RWPE1 (cell line): ENCODE results near the gene SPATA7.

Source experiments
- CTCF ChIA-PET: fragments of 350-600 bp; sonication (Branson Sonifier 250); formaldehyde crosslinking; extraction: SDS; loops from one replicate; lab custom pipeline; 2021; lab: Yijun Ruan, JAX
- POLR2A ChIA-PET: fragments of 400-600 bp; formaldehyde crosslinking; extraction: SDS; loops from one replicate; lab custom pipeline; 2020; ENCODE audit warnings: antibody characterized with exemption; ENCODE audit not compliant: low non-redundant PET; lab: Yijun Ruan, JAX
- DNase-seq: peaks from one replicate; pipeline ENCODE4 v3.0.0; 2012; ENCODE audit warnings: low spot score
- H3K27ac ChIP-seq: fragments of 450-650 bp; 2 replicates; pipeline ENCODE4 v1.5.1; 2017
- CTCF ChIP-seq: fragments of 450-650 bp; conservative IDR thresholded peaks from 2 replicates; pipeline ENCODE4 v1.5.1; 2017; ENCODE audit warnings: low read depth, mild to moderate bottlenecking

Gene SPATA7

GRCh38 chr14:88454886-88455285, 69.4 kb downstream of the SPATA7 start:
- ChIA-PET POLR2A (no interaction called here), CTCF (interaction anchor here (0.6 kb wide), 1 partner anchor 1019 kb away, joined by 3 read pairs; no protein-coding TSS in a partner anchor)
- no peak for DNase-seq

GRCh38 chr14:88463318-88463717, 77.9 kb downstream of the SPATA7 start:
- H3K27ac ChIP-seq, result no peak overlapping the region
- POLR2A ChIA-PET, result no interaction called here
- CTCF ChIA-PET, result no interaction called here
- no peak for TF ChIP-seq CTCF
- DNase-seq, result no peak

More at GRCh38 chr14:88454886-88455285, 69.4 kb downstream of the SPATA7 start:
- no peak for TF ChIP-seq CTCF
- no peak overlapping the region for H3K27ac ChIP-seq

- POLR2A ChIA-PET, result no interaction called here
- TF ChIP-seq CTCF, result no peak
- no peak overlapping the region for H3K27ac ChIP-seq
- DNase-seq, result peak; percentile 26
- CTCF ChIA-PET, result interaction anchor here (0.6 to 0.7 kb wide), 2 partner anchors 93 to 279 kb away, joined by 3 to 4 read pairs; no protein-coding TSS in a partner anchor
Measured at GRCh38 chr14:88468406-88468805, 82.9 kb downstream of the SPATA7 start.

GRCh38 chr14:88470542-88471440, 85.3 kb downstream of the SPATA7 start:
- no peak for TF ChIP-seq CTCF
- no peak for DNase-seq
- H3K27ac ChIP-seq, result no peak overlapping the region
- POLR2A ChIA-PET, result no interaction called here
- CTCF ChIA-PET, result interaction anchor here (0.7 kb wide), 1 partner anchor 433 kb away, joined by 3 read pairs; no protein-coding TSS in a partner anchor

GRCh38 chr14:88473791-88474190, 88.3 kb downstream of the SPATA7 start:
- TF ChIP-seq CTCF, result no peak
- H3K27ac ChIP-seq, result no peak overlapping the region
- ChIA-PET POLR2A (no interaction called here), CTCF (interaction anchor here (0.5 kb wide), 1 partner anchor 376 kb away, joined by 3 read pairs; no protein-coding TSS in a partner anchor)
- DNase-seq, result no peak

- TF ChIP-seq CTCF, result no peak
- no peak for DNase-seq
- ChIA-PET POLR2A (no interaction called here), CTCF (no interaction called here)
- H3K27ac ChIP-seq, result no peak overlapping the region
Measured at GRCh38 chr14:88476214-88476774, 90.8 kb downstream of the SPATA7 start.
